Measurements from ENCODE around the gene PTGDS.

The PTGDS gene

DNA sequence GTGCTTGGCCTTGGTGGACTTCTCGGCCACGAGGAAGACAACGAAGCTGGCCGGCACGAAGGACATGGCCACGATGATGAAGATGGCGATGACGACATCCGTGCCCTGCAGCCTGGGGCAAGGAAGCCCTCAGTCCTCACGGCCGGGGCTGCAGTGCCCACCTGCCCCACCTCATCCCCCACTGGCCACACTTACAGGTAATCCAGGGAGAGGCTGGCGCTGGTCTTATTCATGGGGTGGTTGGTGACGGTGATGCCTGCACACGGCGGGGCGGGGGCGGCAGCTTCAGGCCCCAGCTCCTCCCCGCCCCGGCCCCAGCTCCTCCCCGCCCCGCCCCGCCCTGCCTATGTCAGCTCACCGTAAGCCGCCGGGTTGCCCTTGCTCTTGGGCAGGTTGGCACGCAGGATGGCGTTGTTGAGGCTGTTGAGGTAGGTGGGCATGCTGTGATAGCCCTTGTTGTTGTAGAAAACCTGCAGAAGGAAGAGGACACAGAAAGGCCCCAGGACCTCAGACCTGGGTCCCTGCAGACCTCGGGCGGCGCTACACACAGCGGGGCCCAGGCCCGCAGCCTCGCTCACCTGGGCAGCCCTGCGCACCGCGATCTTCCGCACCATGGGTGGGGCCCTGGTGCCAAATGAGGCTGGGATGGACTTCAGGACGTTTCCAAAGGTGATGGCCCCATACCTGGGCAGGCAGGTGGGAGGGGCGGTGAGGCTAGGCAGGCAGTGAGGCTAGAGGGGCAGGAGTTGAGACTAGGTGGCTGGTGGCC, 34.8 kb downstream of the PTGDS start:
- DNase-seq (ENCODE audit: low spot score) = no peak

DNA sequence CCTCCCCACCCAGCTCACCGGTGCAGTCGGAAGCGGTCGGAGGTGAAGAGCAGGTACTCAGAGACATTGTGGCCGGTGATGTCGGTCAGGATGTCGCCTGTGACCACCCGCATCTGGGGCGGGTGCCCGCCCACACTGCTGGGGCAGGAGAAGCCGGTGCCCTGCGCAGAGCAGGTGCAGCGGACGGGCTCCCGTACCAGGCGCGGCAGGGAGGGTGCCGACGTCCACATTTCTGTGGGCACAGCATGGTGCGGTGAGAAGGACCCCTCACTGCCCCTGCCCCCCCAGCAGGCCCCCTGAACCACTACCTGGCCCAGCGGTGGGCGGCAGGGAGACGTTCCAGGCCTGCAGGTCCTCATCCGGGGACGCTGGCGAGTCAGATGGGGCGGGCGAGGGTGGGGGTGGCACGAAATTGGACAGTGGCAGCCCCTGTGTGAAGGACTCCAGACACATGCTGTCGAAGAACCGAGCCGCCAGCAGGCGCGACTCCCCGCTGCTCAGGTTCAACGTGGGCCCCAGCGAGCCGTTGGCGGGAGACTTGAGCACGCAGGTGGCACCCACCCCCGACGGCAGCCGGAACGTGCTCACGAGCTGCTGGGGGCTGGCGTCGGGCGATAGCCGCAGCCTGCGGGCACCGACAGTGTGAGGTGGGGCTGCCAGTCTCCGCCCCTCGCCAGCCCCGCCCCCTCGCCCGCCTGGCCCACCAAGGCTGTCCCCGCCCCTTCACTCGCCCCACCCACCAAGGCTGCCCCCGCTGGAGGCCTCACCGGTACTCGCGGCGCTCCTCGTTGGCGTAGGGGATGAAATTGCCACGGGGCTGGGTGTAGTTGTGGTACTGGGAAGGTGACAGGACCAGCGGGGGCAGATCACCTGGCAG, 35.6 kb downstream of the PTGDS start:
- no peak for DNase-seq (ENCODE audit: low spot score)

DNA sequence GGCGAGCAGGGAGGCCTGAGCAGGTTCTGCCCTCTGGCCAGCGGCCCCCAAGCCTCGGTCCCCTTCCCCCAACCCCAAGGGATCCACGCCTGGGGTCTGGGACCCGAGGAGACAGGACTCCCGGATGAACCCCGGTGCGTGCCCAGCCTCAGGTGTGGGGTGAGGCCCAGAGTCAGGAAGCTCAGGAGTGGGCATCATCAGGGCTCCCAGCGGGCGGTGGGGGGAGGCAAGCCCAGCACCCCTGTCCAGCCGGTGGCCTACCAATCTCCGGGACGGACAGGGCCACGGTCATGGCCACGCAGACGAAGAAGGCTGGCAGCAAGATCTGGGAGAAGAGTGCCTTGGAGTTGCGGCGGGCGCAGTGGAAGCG, 36.3 kb downstream of the PTGDS start:
- DNase-seq (ENCODE audit: low spot score) = no peak

DNA sequence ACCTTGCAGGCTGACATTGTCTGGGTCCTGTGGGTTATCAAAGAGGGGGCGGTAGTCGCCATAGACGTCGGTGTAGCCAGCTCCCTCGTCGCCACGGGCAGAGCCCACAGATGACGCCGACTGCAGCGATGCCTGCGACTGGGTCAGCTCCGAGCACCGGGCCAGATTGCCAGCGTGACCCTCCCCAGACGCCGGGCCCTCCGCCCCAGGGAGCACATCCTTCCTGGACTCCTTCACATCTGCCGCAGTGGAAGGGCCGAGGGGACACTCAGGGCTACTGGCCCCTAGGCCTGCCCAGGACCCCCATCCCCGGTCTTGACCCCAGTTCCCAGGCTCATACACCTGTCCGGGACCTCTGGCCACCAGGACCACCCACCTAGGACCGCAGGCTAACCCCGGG, 36.9 kb downstream of the PTGDS start:
- DNase-seq (ENCODE audit: low spot score) = no peak

DNA sequence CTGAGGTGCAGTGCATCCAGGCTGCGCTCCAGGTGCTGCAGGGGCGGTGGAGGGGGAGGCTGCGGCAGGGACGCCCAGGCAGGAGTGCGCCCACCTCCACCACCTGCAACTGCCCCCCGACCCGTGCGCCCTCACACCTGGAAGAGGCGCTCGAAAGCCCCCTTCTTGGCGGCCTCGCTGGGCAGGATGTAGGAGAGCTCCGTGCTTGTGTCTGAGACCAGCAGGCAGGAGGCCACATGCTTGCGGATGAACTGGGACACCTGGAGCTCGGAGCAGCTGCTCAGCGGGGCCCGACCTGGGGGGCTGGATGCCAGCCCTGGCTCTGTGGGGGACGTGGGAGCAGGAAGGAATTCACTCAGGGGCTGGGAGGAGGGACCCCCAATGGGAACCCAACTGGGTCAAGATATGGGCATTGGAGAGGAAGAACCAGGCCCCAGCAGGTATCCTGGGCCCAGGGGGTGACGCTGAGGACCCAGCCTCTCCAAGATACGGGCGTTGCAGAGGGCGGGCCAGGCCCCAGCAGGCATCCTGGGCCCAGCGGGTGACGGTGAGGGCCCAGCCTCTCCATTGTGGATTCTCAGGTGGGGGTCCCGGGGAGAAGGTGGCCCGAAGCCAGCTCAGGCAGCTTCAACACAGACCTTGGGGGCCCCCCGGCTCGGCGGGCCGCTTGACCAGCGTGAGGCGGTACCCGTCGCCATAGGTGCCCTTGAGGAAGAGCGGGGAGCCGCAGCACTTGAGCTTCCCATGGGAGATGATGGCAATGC, 37.7 kb downstream of the PTGDS start:
- DNase-seq (ENCODE audit: low spot score) = no peak

DNA sequence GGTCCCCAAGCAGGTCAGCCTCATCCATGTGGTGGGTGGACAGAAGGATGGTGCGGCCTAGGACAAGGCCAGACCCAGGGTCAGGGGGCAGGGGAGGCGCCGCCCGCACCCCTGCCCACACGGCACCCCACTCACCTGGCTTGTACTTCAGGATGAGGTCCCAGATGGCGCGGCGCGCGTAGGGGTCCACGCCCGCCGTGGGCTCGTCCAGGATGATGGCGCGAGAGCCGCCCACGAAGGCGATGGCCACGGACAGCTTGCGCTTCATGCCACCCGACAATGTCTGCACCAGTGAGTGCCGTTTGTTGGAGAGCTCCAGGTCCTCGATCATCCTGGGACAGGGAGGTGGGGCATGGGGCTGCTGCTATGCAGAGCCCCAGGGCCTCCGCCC, 38.2 kb downstream of the PTGDS start:
- no peak for DNase-seq (ENCODE audit: low spot score)

DNA sequence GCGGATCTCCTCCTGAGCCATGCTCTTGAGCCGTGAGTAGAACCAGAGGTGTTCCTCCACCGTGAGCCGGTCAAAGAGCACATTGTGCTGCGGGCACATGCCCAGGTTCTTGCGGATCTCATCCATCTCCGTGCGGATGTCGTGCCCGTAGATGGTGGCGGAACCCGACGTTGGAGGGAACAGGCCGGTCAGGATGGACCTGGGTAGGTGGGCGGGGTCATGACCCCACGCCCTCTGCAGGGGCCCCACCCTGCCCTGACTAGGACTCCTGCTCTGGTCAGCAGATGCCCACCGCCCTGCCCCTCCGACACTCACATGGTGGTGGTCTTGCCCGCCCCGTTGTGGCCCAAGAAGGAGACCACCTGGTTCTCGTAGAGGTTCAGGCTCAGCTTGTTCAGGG, 38.7 kb downstream of the PTGDS start:
- no peak for DNase-seq (ENCODE audit: low spot score)

DNA sequence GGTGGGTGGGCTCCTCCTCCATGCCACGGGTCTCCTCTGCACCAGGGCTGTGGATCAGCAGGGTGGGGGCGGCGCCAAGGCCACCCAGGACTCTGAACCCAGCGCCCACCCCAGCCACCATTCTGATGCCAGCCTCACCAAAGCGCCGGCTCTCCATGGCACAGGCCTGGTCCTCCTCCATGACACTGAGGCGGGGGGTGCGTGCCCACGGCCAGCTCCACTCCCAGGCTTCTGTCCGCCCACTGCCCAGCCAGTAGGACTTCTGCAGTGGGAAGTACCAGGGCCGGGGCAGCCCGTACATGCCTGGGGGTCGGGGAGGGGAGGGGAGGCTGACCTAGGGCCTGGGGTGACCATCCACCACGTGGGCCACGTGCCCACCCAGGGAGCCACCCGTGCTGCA, 39.1 kb downstream of the PTGDS start:
- no peak for DNase-seq (ENCODE audit: low spot score)

DNA sequence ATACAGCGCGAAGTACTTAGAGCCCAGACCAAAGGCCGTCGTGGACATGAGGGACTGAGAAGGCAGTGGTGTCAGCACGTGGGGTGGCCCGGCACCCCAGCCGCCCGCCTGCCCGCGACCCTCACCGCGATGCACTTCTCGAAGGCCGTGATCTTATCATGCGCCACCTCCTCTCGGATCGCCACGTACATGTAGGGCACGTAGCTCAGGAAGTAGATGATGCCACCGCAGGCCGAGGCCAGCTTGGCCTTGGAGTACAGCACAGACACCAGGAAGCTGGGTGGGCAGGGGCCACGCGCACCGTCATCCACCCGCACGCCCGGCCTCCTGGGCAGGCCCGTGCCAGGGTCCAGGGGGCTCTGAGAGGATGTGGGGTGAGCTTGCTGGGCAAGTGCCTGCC, 39.8 kb downstream of the PTGDS start:
- DNase-seq (ENCODE audit: low spot score) = no peak

DNA sequence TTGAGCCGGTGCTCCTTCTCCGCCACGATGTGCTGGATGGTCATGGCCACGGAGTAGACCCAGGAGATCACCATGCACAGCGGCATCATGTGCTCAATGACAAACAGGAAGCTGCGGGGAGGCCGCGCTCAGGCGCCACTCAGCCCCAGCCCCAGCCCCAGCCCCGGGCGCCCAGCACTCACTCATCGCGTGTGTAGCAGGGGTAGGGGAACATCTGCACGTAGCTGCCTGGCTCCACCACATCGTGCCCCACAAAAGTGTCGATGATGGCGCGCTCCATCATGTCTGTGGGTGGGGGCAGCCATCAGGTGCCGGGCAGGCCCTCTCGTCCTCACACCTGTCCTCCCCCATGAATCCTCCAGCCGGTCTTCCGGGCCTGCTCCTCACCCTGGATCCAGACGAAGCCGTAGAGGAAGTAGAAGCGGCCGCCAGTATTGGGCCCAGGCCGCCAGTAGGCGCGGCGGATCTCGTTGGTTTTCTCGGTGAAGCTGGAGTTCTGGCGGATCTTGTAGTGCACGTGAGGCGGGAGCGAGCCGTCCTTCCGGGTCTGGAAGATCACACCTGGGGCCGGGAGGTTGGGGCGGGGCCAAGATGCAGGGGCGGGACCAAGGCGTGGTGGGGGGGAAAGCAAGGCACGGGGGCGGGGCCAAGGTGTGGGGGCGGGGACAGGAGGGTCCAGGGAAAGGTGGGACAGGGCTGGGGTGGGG, 40.6 kb downstream of the PTGDS start:
- no peak for DNase-seq (ENCODE audit: low spot score)

DNA sequence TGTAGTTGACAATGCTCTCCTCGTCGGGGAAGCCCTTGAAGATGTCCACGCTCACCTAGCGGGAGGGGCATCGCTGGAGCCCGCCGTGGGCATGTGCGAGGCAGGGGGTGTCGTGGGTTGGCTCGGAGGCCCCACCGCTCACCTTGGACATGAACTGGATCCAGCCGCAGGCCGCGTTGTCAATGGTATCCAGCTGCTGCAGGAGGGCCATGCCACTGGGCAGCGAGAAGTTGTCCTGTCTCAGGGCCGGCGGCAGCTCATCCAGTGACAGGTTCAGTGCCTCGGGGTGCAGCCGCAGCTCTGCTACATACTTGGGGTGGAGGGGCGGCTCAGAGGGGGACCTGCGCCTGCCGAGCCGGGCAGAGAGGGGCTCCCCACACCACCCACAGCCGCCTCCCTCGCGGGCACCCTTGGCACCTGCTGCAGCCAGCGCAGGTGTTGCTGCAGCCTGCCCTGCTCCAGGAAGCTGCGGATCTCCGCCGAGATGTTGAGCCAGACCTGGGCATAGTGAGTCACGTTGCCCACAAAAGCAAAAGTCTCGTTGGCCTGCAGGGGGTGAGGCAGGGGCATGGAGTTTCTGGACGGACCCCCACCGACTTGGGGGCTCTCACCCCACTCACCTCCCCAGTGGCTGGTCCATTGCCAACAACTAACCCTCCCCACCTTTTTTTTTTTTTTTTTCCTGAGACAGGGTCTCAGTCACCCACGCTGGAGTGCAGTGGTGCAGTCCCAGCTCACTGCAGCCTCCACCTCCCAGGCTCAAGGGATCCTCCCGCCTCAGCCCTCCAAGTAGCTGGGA, 41.7 kb downstream of the PTGDS start:
- no peak for DNase-seq (ENCODE audit: low spot score)

DNA sequence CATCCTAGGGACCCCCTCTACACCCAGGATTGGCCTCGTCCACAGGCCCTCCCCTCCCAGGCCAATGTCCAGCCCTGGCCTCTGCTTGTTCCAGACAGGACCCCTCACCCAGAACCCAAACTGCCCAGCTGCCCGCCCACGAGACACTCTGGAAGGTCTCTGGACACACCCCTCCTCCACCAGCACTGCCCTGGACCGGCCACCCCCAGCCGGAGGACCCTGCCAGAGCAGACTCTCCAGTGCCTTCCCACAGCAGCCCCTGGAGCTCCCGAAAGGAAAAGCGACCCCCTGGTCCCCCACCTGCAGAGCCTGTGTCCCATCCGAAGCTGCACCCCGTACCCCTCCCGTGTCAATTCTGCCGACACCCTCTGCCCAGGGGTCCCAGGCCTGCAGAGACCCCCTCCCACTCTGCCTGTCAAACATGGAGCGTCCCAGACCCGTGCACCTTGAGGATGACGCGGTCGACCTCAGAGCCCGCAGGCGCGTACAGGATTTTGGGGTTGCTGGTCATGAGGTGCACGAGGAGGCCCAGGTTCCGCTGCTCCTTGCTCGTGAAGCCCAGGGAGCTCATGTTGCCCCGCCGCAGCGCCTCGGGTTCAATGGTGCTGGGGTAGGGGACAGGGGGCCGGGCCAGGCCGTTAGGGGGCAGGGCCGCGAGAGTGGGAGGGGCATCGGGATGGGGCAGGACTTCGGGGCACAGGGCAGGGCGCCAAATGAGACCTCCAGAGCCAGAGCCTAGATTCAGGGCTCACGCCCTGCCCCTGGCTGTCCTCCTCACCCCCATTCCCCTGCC, 42.8 kb downstream of the PTGDS start:
- DNase-seq (ENCODE audit: low spot score) = no peak

DNA sequence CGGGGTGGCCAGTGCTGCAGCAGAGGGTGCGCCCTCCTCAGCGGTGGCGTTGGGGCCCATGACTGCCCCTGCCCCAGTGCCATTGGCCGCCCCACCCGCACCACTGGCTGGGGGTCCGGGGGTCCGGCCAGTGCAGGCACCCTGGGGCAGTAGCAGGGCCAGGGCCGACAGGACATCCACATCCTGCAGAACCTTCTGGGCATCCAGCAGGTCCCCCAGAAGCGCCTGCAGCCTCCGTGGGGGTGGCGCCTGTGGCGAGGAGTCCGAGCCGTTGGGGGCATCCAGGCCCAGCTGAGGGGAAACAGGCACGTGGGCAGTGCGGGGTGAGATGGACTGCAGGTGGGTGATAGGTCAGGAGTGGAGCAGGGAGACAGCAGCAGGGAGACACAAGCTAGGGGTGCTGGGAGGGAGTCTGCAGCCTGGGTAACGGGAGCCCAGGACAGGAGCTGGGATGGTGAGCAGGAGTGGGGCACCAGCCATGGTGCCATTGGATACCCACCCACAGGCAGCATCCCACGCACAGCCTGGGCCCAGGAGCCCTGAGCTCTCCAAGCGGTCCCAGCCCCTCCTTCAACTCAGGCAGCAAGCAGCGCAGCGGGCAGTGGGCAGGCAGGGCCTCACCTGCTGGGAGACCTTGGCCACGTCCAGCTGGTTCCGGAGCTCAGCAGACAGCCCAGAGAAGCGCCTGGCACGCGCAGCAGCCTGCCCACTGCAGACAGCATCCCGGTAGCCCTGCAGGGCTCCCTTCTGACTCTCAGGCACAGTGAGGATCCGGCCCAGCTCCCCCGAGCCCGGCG, 43.7 kb downstream of the PTGDS start:
- no peak for DNase-seq (ENCODE audit: low spot score)

DNA sequence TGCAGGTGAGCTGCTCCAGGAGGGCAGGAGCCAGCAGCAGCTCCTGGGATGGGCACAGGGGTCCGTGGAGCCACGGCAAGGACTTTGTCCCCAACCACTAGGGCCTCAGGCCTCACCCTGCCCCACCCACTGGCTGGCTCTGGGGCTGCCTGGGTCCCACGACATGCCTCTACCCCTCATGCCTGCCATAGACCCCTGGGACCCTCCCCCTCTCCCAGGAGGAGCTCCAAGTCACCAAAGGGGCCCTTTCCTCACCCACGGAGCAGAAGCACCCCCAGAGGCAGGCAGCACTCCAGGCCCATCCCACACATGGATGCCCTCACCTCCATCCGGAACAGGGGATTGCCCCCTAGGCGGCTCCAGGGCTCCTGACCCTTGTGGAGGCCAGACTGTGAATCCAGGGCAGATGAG, 44.3 kb downstream of the PTGDS start:
- DNase-seq (ENCODE audit: low spot score) = no peak

DNA sequence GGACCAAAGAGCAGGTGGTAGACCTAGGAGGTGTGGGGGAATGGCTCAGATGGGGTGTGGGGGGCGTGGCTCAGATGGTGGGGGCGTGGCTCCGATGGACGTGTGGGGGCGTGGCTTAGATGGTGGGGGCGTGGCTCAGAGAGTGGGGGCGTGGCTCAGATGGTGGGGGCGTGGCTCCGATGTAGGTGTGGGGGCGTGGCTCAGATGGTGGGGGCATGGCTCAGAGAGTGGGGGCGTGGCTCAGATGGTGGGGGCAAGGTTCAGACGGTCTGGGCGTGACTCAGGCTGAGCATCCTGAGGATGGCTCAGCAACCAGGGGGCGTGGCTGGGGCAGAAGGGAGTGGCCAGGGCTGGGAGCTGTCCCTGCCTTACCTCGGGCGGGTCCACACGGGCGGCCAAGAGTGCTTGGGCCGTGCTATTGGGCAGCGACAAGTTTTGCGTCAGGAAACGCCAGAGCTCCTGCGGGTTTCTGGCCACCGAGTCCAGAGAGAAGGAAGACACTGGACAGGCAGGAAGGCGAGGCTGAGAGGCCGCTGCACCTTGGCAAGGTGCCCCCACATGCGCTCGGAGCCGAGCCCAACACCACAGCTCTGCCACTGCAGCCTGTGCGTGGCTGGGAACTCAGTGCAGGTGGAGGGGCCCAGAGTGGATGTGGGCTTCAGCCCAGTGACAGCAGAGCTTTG, 44.8 kb downstream of the PTGDS start:
- DNase-seq (ENCODE audit: low spot score) = peak; percentile 94

DNA sequence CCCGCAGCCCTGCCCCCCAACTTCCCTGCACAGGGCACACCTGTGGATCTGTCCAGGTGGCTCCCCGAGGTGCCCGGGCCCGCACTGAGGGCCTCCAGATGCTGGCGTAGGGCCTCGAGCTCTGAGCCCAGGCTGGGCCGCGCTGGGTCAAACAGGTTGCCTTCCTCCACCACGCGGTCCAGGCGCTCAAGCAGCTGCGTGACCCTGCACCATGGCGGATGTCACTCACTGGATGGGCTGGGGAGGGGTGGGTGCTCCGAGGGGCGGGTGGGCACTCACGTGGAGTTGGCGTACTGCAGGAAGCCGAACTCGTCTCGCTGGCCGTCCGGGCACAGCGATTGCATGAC, 45.3 kb downstream of the PTGDS start:
- DNase-seq (ENCODE audit: low spot score) = no peak

DNA sequence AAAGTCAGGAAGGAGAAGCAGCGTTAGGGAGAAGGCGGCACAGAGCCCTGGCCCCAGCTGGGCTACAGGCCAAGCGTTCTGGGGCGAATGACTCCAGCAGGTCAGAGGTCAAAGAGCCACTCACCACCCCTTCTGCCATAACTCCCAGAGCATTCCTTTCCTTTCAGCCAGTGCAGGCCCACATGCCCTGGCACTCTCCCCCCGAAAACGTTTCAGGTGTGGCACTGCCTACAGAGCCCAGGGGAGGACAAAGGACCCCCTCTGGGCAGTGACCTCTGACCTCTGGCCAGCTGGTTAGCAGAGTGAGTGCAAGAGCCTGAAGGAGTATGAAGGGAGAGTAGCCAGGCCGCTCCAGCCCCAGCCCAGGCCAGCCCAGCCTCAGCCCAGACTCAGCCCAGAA, 45.9 kb downstream of the PTGDS start:
- no peak for DNase-seq (ENCODE audit: low spot score)

DNA sequence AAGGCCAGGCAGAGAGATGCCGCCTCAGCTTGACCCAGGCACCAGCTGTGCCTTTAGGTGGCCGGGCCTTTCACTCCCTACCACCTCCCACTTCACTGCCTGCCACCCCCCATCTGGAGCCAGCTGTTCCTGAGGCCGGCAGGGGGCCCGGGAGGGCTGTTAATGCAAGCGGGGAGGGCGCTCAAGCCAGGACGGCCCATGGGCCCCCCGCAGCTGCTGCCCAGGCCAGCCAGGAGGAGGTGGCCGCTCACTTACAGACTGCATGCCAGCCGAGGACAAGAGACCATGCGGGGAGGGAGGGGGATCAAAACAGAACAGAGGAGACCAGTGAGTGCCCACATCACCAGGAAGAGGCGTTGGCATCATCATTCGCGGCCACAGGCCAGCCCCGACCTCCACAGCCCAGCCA, 46.3 kb downstream of the PTGDS start:
- DNase-seq (ENCODE audit: low spot score) = no peak

DNA sequence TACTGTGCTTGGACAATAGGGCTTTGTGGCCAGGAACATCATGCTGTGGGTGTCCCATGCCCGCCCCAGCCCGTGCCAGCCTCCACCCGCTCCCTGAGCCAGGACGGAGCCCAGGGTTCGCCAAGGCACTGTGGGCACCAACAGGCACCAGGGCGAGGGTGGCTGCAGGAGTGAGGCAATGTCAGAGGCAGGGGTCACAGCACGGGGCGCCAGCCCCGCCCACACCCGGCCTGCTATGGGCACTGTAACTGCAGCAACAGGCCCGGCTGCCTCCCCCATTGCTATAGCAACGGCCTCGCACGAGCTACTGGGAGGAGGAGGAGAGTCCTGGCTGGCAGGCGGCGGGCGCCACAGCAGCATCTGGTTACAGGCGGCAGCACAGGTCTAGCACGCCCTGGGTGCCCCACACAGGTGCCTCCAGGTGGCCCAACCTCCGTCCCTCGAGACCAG, 48.2 kb downstream of the PTGDS start:
- DNase-seq (ENCODE audit: low spot score) = peak; percentile 83

Data from SW480 (cell line).